Breast epithelium (tissue), 4 donors: Measurements from ENCODE around the gene USP6NL. TPM values are rescaled to one million over a fixed set of nuclear protein-coding genes. Genes with fewer than 3 reads are reported as not detected.

Source experiments
- DNase-seq, 2 donors: peaks; one replicate each; pipeline ENCODE4 v3.0.0-alpha.2; 2019; ENCODE audit warnings: low spot score in 2 of 2
- H3K27ac ChIP-seq, 2 donors: fragments of 200-600 bp; sonication (generic) in 1 of 2; one replicate each; pipeline ENCODE4 v1.5.1; 2016 to 2019; ENCODE audit warnings: mild to moderate bottlenecking in 1 of 2
- H3K27me3 ChIP-seq, 2 donors: fragments of 200-600 bp; sonication (generic) in 1 of 2; one replicate each; pipeline versions ENCODE4 v1.5.1 to v1.6.0; 2017 to 2019; ENCODE audit warnings: control low read depth in 1 of 2, mild to moderate bottlenecking in 1 of 2
- H3K36me3 ChIP-seq: fragments of 200-600 bp; one replicate; pipeline ENCODE4 v1.5.1; 2019
- H3K4me1 ChIP-seq, 2 donors: fragments of 200-600 bp; sonication (generic); one replicate each; pipeline ENCODE4 v1.5.1; 2016 to 2019; ENCODE audit warnings: control low read depth in 1 of 2
- H3K4me3 ChIP-seq, 3 donors: fragments of 200-600 bp; sonication (generic); 1 replicate in 2 of 3; 2 replicates in 1 of 3; pipeline ENCODE4 v1.5.1; 2016 to 2019; ENCODE audit warnings: mild to moderate bottlenecking in 3 of 3, moderate library complexity in 2 of 3
- H3K9me3 ChIP-seq, 2 donors: fragments of 200-600 bp; sonication (generic) in 1 of 2; one replicate each; pipeline ENCODE4 v1.5.1; 2016 to 2019; ENCODE audit warnings: control low read depth in 1 of 2
- POLR2A ChIP-seq: fragments of 450-650 bp; IDR thresholded peaks from one replicate; pipeline ENCODE4 v1.6.1; 2016; ENCODE audit warnings: antibody characterized with exemption, mild to moderate bottlenecking, moderate library complexity
- POLR2AphosphoS5 ChIP-seq, 3 donors: sonication (generic); formaldehyde crosslinking; IDR thresholded peaks; one replicate each; pipeline ENCODE4 v1.6.1; 2017; ENCODE audit warnings: antibody characterized with exemption in 3 of 3
- intact Hi-C: fragments of 100-400 bp; cut with DNase I; formaldehyde crosslinking; loops from one replicate; pipeline ENCODE4 v1.15.1; 2023; ENCODE audit warnings: low total_unique reads
- total RNA-seq, 3 donors: library from RNA; depleted of rRNA; stranded (reverse); fragments of >200 nt; gene quantifications; one replicate each; pipeline ENCODE4 v1.1.0, GENCODE V29; 2016
- TF ChIP-seq, protein P1 (sequence below), 3 donors: fragments of 450-650 bp; IDR thresholded peaks; one replicate each; pipeline ENCODE4 v1.5.1; 2016 to 2017; ENCODE audit warnings: antibody characterized with exemption in 3 of 3, mild to moderate bottlenecking in 3 of 3, moderate library complexity in 3 of 3

USP6NL gene
- total RNA-seq, 3 donors from 2014 or later = 13.8 to 28.7 (median 19.7) TPM

DNA sequence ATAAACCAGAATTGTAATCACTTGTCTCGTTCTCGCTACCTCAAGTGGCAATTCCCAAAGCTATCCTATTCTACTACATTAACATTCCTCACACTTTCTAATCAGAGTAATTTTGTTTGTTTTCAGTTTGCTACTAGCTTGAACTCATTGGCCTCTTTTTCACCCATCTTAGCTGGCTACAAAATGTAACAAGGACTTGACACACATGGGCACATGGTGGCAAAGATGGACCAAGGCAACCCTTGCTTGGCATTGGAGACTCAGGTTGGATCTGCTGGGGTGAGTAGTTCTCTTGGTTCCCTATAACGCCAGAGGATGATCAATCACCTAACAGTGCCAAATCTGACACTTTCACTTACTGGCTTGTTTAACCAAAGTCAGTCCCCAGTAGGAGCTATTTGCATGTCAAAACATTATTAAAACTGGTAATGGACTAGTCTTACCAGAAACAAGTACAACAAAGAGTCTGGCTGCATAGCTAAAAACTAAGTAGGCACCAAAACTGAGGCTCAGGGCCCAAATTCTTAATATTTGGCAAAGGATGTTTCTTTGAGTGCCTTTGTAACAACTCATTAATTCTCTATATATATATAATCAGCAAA, 1.9 kb downstream of the USP6NL start:
- TF ChIP-seq POLR2AphosphoS5 (IDR thresholded peaks at IDR 0.05) (no peak), POLR2A (no peak)
- TF ChIP-seq, protein P1, sequence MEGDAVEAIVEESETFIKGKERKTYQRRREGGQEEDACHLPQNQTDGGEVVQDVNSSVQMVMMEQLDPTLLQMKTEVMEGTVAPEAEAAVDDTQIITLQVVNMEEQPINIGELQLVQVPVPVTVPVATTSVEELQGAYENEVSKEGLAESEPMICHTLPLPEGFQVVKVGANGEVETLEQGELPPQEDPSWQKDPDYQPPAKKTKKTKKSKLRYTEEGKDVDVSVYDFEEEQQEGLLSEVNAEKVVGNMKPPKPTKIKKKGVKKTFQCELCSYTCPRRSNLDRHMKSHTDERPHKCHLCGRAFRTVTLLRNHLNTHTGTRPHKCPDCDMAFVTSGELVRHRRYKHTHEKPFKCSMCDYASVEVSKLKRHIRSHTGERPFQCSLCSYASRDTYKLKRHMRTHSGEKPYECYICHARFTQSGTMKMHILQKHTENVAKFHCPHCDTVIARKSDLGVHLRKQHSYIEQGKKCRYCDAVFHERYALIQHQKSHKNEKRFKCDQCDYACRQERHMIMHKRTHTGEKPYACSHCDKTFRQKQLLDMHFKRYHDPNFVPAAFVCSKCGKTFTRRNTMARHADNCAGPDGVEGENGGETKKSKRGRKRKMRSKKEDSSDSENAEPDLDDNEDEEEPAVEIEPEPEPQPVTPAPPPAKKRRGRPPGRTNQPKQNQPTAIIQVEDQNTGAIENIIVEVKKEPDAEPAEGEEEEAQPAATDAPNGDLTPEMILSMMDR (IDR thresholded peaks at IDR 0.05) = no peak
- H3K27ac ChIP-seq = no peak overlapping the region
- no peaks in the 10 kb centered on the region for H3K36me3 ChIP-seq
- no peaks in the 10 kb centered on the region for H3K9me3 ChIP-seq
- H3K4me1 ChIP-seq = peaks cover 0 to 7% of the 10 kb centered on the region in 2 donors
- peak overlapping the region in 1 of 3 donors; percentile 96 for H3K4me3 ChIP-seq
- no peaks in the 10 kb centered on the region for H3K27me3 ChIP-seq
- no peak for DNase-seq
- intact Hi-C loops = no loop called here

GRCh38 chr10:11609052-11609451, 2.4 kb downstream of the USP6NL start:
- no peak for DNase-seq
- Histone ChIP-seq H3K27ac (no peak overlapping the region), H3K36me3 (no peaks in the 10 kb centered on the region), H3K9me3 (no peaks in the 10 kb centered on the region), H3K4me3 (no peak overlapping the region), H3K4me1 (peaks cover 0 to 7% of the 10 kb centered on the region in 2 donors), H3K27me3 (no peaks in the 10 kb centered on the region)
- TF ChIP-seq POLR2AphosphoS5 (IDR thresholded peaks at IDR 0.05) (no peak), POLR2A (no peak)
- TF ChIP-seq, protein P1 (IDR thresholded peaks at IDR 0.05) = no peak
- intact Hi-C loops = no loop called here

- intact Hi-C loops = no loop called here
- TF ChIP-seq, protein P1 (IDR thresholded peaks at IDR 0.05) = no peak
- no peak for TF ChIP-seq POLR2A
- TF ChIP-seq POLR2AphosphoS5 (IDR thresholded peaks at IDR 0.05) = no peak
Observed at GRCh38 chr10:11608159-11609013, 3.1 kb downstream of the USP6NL start.

GRCh38 chr10:11605807-11606408, 5.5 kb downstream of the USP6NL start:
- peaks cover 0 to 7% of the 10 kb centered on the region in 2 donors for H3K4me1 ChIP-seq
- H3K4me3 ChIP-seq = no peak overlapping the region
- no peaks in the 10 kb centered on the region for H3K36me3 ChIP-seq
- no peaks in the 10 kb centered on the region for H3K27me3 ChIP-seq
- no peak for DNase-seq
- TF ChIP-seq, protein P1 (IDR thresholded peaks at IDR 0.05) = no peak
- TF ChIP-seq POLR2A (no peak), POLR2AphosphoS5 (IDR thresholded peaks at IDR 0.05) (no peak)
- H3K9me3 ChIP-seq = no peaks in the 10 kb centered on the region
- intact Hi-C loops = no loop called here
- H3K27ac ChIP-seq = no peak overlapping the region

More at GRCh38 chr10:11608159-11609013, 3.1 kb downstream of the USP6NL start:
- H3K27ac ChIP-seq = no peak overlapping the region
- H3K36me3 ChIP-seq = no peaks in the 10 kb centered on the region
- no peaks in the 10 kb centered on the region for H3K9me3 ChIP-seq
- peaks cover 0 to 7% of the 10 kb centered on the region in 2 donors for H3K4me1 ChIP-seq
- no peaks in the 10 kb centered on the region for H3K27me3 ChIP-seq
- no peak for DNase-seq
- no peak overlapping the region for H3K4me3 ChIP-seq
